ENCODE results near the gene SERPINF2.
A peak's percentile ranks its signal among the peaks of the same experiment; 100 is the strongest.
"Not testable (repeated sequence)": the region's sequence is repeated elsewhere in the genome, so short reads cannot be mapped to it uniquely, and the experiment has no call there.

Gene SERPINF2

DNA sequence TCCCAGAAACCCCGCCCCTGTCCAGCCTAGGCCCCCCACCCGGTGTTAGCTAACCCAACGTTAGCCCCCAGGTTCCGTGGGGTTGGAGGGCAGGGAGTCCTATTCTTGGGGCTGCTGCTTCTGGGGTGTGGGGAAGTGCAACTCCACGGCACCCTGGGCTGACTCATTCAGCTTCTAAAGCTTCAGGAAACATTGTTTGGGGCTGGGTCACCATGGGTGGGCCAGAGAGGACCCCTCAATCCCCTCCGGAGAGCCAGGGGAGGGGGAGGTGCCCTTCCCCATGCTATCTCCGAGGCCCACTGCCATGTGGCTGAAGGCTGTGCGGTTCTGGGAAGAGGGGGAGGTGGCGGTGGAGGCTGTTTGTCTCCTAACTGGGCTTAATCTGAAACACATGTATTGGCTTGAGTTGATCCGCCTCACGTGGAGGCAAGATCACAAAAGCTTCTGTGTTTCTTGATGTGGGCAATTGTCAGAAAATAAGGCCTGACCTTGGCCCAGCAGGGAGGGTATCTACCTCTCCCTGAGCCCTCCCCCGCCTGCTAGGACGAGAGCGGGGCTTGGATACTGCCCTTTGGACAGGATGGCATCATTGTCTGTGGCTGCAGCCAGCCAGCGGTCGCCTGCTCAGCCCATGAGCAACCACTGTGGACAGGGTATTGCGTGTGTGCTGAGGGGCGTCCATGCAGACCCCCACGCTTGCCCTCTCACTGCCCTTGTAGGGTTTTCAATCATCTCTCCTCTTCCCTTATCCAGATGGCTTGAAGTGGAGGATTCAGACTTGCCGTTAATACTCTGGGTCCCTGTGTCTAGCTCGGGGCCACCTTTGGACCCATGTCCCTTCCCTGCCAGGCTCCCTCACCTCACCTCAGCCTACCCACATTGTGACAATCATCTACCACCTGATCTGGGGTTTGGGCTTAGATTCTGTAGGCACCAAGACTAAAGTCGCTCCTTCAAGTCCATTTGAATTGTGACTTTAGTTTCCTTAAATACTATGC lies 20.5 kb downstream of the SERPINF2 start:
- DNase-seq (ENCODE audit: low read depth in 3 of 3) = no peak

DNA sequence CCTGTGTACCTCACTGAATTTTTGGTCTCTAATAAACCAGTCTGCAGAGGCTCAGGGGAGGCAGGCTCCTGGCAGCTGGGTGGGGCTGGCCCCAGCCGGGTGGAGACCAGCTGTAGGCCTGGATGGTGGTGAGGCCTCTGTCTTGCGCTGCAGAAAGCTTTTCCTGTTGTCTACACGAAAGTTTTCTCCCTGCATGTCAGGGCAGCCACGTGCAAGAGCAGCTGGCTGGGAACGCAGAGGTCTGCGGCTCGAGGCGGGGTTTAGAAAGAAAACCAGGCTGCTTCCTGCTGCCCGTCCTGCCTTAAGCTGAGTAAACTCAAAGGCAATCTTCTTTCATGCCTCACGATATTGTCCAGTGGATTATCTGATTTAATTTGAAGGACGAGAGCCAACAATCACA lies 21.6 kb downstream of the SERPINF2 start:
- peak in 1 of 3 experiments; percentile 17 for DNase-seq (ENCODE audit: low read depth in 3 of 3)

DNA sequence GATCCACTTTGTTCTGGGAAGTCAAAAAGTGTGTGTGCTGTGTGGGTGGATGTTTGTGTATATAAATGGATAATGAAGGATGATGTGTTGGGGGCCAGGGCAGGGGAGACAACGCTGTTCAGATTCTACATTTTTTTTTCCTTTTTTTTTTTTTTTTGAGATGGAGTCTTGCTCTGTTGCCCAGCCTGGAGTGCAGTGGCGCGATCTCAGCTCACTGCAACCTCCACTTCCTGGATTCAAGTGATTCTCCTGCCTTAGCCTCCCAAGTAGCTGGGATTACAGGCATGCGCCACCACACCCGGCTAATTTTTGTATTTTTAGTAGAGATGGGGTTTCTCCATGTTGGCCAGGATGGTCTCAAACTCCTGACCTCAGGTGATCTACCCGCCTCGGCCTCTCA lies 22.0 kb downstream of the SERPINF2 start:
- not testable (repeated sequence) for DNase-seq (ENCODE audit: low read depth in 3 of 3)

DNA sequence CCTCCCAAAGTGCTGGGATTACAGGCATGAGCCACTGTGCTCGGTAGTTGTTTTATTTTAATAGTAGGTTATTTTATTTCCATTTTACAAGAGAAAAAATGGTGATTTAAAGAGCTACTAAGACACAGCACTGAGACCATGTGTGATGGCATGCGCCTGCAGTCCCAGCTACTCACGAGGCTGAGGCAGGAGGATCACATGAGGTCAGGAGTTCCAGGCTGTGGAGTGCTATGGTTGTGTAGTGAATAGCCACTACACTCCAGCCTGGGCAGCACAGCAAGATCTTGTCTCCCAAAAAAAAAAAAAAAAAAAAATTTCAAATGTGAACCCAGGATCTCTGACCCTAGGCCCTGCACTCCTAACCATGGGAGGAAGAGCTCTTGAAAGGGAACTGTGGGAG lies 22.9 kb downstream of the SERPINF2 start:
- DNase-seq (ENCODE audit: low read depth in 3 of 3) = no peak

DNA sequence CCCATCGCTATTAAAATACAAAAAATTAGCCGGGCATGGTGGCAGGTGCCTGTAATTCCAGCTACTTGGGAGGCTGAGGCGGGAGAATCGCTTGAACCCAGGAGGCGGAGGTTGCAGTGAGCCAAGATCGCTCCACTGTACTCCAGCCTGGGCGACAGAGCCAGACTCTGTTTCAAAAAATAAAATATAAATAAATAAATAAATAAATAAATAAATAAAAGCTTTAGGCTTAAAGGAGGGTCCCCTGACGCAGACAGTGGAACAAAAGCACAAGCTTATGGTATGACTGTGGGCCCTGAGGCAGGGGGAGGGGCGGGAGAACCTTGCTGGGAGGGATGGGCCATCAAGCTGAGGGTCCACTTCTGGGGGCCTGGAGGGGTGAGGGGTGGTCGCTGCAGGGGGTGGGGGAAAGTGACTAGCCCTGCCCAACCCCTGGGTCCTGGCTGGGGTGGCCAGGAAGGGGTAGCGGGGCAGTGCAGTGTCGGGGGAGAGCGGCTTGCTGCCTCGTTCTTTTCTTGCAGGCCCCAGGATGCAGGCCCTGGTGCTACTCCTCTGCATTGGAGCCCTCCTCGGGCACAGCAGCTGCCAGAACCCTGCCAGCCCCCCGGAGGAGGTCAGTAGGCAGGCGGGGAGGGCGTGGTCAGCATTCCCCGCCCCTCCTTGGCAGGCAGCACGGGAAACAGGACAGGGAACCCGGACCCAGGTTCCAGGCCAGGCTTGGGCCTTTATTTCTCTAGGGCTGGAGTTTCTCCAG lies 23.9 kb downstream of the SERPINF2 start:
- no peak for DNase-seq (ENCODE audit: low read depth in 3 of 3)

DNA sequence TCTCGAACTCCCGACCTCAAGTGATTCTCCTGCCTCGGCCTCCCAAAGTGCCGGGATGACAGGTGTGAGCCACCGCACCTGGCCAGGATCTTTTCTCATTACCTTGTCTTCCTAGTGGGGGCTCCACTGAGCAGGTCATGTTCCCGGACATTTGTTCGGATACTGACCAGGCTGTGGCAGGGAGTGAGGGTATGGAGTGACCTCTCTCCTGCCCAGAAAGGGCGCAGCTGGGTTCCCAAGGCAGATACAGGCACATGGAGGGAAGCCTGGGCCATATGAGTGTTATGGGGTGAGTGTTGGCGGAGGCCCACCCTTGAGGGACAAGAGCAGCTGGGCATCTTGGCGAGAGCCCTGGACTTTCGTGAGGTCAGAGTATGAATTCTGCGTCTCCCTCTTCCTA lies 24.7 kb downstream of the SERPINF2 start:
- no peak for DNase-seq (ENCODE audit: low read depth in 3 of 3)

DNA sequence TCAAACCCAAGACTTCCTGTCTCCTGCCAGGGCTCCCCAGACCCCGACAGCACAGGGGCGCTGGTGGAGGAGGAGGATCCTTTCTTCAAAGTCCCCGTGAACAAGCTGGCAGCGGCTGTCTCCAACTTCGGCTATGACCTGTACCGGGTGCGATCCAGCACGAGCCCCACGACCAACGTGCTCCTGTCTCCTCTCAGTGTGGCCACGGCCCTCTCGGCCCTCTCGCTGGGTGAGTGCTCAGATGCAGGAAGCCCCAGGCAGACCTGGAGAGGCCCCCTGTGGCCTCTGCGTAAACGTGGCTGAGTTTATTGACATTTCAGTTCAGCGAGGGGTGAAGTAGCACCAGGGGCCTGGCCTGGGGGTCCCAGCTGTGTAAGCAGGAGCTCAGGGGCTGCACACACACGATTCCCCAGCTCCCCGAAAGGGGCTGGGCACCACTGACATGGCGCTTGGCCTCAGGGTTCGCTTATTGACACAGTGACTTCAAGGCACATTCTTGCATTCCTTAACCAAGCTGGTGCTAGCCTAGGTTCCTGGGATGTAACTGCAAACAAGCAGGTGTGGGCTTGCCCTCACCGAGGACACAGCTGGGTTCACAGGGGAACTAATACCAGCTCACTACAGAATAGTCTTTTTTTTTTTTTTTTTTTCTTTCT lies 27.3 kb downstream of the SERPINF2 start:
- DNase-seq (ENCODE audit: low read depth in 3 of 3) = no peak

DNA sequence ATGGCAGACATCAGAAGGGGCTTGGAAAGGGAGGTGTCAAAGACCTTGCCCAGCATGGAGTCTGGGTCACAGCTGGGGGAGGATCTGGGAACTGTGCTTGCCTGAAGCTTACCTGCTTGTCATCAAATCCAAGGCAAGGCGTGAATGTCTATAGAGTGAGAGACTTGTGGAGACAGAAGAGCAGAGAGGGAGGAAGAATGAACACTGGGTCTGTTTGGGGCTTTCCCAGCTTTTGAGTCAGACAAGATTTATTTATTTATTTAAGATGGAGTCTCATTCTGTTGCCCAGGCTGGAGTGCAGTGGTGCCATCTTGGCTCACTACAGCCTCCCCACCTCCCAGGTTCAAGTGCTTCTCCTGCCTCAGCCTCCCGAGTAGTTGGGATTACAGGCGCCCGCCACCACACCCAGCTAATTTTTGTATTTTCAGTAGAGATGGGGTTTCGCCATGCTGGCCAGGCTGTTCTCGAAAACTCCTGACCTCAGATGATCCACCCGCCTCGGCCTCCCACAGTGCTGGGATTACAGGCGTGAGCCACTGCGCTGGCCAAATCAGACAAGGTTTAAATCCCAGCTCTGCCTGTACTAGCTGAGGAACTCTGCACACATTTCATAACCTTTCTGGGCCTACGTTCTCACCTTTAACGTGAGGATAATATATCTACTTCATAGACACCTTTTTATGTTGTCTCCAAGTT lies 30.5 kb downstream of the SERPINF2 start:
- not testable (repeated sequence) for DNase-seq (ENCODE audit: low read depth in 3 of 3)

DNA sequence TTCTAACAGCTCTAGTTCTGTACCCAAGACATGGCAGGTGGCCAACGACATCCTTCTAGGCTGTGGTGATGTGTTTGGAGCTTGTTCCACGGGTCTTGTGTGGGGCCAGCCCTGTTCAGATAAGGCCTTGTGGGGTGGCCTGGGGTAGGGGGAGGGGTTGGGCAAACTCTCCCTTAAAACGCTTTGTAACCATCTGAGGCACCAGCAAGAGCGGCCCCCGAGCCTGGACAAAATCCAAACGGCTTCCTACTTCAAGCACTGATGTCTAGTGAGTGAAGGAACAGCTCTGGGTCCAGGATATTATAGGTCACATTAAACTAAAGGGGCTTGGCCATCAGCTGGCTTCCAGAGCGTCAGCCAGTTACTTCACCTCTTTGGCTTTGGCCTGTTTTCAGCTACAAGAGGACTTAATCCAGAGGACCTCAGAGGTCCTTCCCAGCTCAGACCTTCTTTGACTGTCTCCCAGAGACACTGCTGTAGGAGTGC lies 31.1 kb downstream of the SERPINF2 start:
- no peak for DNase-seq (ENCODE audit: low read depth in 3 of 3)

DNA sequence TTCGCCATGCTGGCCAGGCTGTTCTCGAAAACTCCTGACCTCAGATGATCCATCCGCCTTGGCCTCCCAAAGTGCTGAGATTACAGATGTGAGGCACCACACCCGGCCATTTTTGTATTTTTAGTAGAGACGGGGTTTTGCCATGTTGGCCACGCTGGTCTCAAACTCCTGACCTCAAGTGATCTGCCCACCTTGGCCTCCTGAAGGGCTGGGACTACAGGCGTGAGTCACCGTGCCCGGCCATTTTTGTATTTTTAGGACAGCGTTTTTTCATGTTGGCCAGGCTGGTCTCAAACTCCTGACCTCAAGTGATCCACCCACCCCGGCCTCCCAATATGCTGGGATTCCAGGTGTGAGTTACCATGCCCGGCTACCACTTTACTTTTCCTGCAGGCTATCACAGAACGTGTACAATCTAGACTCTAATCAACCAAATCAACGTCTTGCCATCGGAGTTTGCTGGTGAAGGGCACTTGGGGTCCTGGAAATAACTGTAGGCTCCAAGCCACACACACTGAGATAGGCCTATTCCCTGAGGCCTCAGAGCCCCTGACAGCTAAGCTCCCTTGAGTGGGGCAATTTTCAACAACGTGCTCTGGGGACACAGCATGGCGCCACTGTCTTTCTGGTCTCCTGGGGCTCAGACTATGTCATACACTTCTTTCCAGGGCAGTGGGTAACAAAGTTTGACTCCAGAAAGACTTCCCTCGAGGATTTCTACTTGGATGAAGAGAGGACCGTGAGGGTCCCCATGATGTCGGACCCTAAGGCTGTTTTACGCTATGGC lies 31.9 kb downstream of the SERPINF2 start:
- no peak for DNase-seq (ENCODE audit: low read depth in 3 of 3)

DNA sequence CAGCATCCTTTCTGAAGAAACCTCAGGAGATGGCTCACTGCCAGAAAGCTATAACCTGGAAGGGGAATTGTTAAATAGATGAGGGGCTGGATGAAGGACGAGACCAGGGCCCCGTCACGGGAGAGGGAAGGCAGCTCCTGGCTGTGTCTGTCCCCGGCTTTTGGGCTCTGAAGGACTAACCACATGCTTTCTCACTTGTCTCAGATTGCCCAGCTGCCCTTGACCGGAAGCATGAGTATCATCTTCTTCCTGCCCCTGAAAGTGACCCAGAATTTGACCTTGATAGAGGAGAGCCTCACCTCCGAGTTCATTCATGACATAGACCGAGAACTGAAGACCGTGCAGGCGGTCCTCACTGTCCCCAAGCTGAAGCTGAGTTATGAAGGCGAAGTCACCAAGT lies 33.7 kb downstream of the SERPINF2 start:
- DNase-seq (ENCODE audit: low read depth in 3 of 3) = no peak

DNA sequence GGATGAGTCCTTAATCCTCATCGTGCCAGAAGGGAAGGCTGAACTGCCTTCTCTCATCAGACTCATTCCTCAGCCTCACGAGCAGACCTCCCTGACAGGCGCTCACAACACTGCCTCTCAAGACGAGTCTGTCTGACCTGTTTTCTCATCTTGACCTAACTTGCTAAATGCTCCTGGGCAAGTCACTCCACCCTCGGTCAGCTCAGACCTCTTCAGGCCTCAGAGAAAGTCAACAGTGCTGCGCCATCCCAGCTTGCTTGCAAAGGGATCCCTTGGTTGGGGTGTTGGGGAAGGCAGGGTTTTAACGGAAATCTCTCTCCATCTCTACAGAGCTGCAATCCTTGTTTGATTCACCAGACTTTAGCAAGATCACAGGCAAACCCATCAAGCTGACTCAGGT lies 34.2 kb downstream of the SERPINF2 start:
- DNase-seq (ENCODE audit: low read depth in 3 of 3) = no peak

DNA sequence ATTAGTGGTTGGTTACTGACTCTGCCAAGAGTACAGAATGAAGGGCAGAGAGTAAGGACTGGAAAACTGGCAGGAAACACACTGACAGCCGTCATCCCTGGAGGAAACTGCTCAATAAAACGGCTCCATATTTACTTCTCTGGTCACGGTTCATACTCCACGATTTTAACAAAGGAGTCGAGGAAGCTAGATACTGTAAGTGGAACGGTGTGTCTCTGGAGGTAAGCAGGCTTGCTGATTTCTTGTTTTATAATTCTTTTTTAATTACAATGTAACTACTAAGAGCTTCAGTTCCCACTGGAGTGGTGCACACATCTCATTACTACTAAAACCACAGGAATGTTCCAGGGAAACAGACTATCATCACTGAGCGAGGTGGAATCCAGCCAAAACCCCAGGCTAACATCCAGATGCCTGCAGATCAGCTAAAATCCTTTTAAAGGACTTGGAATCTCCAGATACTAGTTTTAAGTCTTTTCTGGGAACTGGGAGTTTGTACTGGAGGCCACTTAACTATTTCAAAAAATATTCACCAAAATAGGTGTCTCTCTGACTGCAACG lies 37.0 kb downstream of the SERPINF2 start:
- no peak for DNase-seq (ENCODE audit: low read depth in 3 of 3)

DNA sequence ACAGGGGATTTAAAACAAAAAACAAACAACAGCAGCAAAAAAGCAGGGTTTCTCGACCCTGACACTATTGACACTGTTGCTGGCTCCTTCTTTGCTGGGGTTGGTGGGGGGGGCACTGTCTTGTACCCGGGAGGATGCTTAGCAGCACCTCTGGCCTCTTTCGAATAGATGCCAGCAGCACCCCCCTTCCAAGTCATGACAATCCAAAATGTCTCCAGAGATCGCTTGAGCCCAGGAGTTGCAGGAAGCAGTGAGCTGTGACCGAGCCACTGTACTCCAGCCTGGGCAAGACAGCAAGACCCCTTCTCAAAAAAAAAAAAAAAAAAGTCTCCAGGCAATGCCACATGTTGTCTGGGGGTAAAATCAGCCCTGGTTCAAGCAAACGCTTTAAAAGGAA lies 39.5 kb downstream of the SERPINF2 start:
- no peak for DNase-seq (ENCODE audit: low read depth in 3 of 3)

DNA sequence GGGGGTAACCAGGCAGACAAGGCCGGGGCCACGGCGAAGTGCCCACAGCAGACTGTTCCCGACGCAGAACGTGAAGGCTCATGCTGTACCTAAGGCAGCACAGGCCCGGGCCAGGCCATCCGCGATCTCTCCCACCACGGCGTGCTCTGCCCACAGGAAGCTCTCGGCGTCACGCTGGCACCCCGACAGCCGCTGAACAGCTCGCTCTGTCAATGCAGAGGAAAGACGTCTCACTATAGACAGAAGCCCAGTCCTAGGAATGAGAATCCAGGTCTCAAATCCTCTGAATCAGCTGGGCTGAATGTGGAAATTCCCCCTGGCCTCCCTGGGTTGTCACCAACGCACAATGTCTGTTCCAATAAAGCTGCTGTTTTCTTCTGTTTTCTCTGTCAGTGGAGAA lies 40.6 kb downstream of the SERPINF2 start:
- no peak for DNase-seq (ENCODE audit: low read depth in 3 of 3)

DNA sequence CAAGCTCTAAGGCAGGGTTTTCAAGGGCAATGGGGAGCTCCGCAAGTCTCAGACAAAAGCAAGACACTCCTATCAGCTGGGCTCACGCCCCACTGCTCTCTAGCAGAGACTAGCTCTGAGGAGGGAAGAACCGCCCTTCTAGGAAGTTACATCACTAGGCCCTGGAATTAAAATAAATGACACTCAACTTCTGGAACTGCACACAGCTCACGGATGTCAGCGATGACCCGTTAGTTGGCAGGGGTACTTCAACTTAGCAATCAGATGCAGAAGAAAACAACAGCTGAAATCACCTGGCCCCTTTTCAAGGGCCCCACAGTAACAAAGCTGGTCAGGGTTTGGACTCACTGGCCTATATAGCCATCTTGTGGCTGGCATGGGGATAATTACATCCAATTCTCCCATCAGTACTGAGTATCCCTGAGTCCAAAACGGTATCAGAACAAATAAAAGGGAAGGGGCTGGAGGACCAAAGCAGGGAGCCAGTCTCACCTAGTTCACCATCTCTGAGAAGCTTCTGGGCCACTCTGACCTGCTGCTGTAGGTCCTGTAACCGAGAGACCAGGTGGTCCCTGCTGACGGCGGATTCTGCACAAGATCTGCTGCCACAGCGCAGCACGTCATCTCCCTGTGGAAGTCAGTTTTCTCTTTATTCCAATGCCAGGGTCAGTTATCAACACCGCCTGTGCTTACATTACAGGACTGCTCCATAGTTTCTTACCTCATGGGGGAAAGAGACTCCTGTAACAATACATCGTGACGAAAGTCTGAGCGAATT lies 41.4 kb downstream of the SERPINF2 start:
- DNase-seq (ENCODE audit: low read depth in 3 of 3) = no peak

DNA sequence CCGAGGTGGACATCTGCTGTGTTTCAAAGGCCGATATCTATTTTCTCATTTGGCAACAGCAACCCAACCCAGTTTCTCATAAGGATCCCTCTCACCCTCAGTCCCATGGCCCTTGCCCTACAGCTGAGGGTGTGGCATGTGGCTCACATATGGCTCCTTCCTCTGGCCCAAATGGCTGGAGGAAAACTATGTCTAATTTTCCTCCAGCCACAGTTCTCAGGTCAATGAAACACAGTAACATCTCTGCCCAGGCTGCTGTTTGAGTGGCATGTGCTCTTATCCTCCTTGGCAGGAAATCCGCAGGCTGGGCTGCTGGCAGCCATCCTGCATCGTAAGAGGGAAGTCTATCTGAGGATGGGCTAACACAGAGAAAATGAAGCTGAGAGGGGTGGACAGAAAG lies 43.3 kb downstream of the SERPINF2 start:
- DNase-seq (ENCODE audit: low read depth in 3 of 3) = no peak

DNA sequence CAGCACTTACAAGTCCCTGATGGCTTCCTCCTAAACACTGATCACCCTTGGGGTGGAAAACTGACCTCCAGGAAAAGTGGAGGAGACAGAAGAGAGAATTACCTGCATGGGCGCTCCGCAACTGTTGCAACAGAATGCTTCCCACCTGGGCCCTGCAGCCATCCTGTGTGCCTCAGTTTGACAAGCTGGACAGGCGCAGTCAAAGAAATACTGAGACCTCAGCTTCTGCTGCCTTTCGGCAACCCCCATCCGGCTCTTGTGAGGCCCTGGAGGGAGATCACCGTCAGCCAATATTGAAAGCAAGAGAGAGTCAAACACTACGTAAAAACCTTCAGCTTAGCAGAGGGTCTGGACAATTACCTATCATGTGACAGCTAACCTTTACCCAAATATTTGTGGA lies 44.0 kb downstream of the SERPINF2 start:
- no peak for DNase-seq (ENCODE audit: low read depth in 3 of 3)

DNA sequence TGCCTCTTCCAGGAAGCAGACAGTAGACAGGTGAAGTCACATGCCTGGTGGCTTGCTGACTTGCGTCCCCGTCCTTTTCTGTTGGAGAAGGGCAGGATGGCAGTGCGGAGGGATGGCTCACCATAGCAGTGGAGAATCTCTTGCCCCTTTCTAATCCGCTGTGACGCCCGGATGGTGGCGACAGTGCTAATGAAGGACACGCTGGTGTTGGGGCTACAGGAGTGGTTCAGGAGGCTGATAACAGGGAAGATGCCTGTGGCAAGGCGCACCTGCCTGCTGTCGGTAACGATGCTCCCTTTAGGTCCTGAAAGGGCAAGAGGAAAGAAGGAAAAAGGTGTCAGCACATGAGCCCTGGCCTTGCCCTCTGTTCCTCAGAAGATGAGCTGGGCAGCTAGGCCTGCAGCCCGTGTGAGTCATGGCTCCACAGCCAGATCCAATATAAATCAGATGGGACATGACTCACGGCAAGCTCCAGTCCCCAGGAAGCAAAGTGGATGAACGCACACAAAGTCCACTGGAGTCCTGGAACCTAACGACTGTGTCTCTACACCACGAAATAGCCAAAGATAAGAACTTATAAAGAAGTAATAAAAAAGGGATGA lies 44.7 kb downstream of the SERPINF2 start:
- DNase-seq (ENCODE audit: low read depth in 3 of 3) = no peak
